ENCODE measurements around the gene TMEM151B. TPM values are rescaled to one million over a fixed set of nuclear protein-coding genes. Genes with fewer than 3 reads are reported as not detected.

The TMEM151B gene
- total and polyA plus RNA-seq, 2 of the 13 experiments (the other 11 are each of a cell fraction or from before 2014, with no cell fraction given): not detected

DNA sequence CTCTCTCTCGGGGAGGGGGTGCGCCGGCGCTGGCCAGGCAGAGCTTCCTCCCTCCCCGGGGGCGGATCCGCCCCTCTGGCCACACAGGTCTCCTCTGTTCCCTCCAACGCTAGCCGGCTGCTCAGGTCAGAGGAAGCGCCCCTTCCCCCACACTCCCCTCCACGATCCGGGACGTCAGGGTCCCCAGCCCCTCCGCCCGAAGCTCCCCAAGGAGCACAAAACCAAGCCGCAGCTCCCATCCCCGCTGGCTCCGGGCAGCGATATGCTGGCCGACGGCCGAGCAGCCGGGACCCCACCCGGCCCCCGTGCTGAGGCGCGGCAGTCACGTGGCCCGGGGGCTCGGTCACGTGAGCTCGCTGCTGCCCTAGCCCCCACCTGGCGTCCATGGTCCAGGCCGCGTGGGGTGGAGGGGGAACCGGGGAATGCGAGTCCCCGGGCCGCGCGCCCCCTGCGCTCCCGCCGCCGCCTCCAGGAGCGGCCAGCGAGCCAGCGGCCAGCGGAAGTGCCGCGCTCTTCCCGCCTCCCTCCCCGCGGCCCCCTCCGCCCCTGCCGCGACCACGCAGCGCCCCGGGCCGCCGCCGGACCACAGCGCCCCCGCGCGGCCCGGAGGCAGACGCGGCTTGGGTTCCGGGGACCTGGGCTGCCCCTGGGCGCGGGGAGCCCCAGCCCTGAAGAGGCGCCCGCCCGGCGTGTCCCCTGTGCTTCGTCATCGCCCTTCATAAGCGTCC lies 13.1 kb upstream of the TMEM151B start, which contains the start of gene SLC35B2 (continued):
- TF ChIP-seq, protein P1, sequence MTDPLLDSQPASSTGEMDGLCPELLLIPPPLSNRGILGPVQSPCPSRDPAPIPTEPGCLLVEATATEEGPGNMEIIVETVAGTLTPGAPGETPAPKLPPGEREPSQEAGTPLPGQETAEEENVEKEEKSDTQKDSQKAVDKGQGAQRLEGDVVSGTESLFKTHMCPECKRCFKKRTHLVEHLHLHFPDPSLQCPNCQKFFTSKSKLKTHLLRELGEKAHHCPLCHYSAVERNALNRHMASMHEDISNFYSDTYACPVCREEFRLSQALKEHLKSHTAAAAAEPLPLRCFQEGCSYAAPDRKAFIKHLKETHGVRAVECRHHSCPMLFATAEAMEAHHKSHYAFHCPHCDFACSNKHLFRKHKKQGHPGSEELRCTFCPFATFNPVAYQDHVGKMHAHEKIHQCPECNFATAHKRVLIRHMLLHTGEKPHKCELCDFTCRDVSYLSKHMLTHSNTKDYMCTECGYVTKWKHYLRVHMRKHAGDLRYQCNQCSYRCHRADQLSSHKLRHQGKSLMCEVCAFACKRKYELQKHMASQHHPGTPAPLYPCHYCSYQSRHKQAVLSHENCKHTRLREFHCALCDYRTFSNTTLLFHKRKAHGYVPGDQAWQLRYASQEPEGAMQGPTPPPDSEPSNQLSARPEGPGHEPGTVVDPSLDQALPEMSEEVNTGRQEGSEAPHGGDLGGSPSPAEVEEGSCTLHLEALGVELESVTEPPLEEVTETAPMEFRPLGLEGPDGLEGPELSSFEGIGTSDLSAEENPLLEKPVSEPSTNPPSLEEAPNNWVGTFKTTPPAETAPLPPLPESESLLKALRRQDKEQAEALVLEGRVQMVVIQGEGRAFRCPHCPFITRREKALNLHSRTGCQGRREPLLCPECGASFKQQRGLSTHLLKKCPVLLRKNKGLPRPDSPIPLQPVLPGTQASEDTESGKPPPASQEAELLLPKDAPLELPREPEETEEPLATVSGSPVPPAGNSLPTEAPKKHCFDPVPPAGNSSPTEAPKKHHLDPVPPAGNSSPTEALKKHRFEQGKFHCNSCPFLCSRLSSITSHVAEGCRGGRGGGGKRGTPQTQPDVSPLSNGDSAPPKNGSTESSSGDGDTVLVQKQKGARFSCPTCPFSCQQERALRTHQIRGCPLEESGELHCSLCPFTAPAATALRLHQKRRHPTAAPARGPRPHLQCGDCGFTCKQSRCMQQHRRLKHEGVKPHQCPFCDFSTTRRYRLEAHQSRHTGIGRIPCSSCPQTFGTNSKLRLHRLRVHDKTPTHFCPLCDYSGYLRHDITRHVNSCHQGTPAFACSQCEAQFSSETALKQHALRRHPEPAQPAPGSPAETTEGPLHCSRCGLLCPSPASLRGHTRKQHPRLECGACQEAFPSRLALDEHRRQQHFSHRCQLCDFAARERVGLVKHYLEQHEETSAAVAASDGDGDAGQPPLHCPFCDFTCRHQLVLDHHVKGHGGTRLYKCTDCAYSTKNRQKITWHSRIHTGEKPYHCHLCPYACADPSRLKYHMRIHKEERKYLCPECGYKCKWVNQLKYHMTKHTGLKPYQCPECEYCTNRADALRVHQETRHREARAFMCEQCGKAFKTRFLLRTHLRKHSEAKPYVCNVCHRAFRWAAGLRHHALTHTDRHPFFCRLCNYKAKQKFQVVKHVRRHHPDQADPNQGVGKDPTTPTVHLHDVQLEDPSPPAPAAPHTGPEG (CRISPR knock-in tag; IDR thresholded peaks at IDR 0.05): peak; percentile 69; the same call in 1 of the 2 replicates
- TF ChIP-seq MTF2 (CRISPR knock-in tag; IDR thresholded peaks at IDR 0.05; ENCODE audit: borderline replicate concordance): peak; percentile 97; the same call in 1 of the 2 replicates
- TF ChIP-seq ZNF563 (CRISPR knock-in tag; IDR thresholded peaks at IDR 0.05): peak; percentile 89; the same call in 1 of the 2 replicates
- peak; percentile 37; the same call in 1 of the 3 replicates for TF ChIP-seq MXI1 (IDR thresholded peaks at IDR 0.05; ENCODE audit: borderline replicate concordance, low read depth, low read length)
- 0 out of 2 replicates have a peak, but pooled peaks have one; percentile 37 for TF ChIP-seq MIXL1 (CRISPR knock-in tag; IDR thresholded peaks at IDR 0.05)
- TF ChIP-seq HNRNPLL (IDR thresholded peaks at IDR 0.05; ENCODE audit: low read depth, low read length, poor library complexity, severe bottlenecking): peak; percentile 60
- TF ChIP-seq KDM4B (CRISPR knock-in tag; IDR thresholded peaks at IDR 0.05): 0 out of 2 replicates have a peak, but pooled peaks have one; percentile 92
- TF ChIP-seq GFI1 (CRISPR knock-in tag; IDR thresholded peaks at IDR 0.05; ENCODE audit: borderline replicate concordance): peak; percentile 86
- peak; percentile 95 for TF ChIP-seq ASH2L (IDR thresholded peaks at IDR 0.05; ENCODE audit: insufficient read length, low read depth, low read length)
- TF ChIP-seq NCOA1 (CRISPR knock-in tag; IDR thresholded peaks at IDR 0.05): peak; percentile 94
- TF ChIP-seq ZEB1 (IDR thresholded peaks at IDR 0.05; ENCODE audit: insufficient replicate concordance, low read depth): peak; percentile 85
- TF ChIP-seq ZNF143 (CRISPR knock-in tag; IDR thresholded peaks at IDR 0.05): no peak
- peak; percentile 72 for TF ChIP-seq HDAC2 (CRISPR knock-in tag; IDR thresholded peaks at IDR 0.05)
- TF ChIP-seq, protein P2, sequence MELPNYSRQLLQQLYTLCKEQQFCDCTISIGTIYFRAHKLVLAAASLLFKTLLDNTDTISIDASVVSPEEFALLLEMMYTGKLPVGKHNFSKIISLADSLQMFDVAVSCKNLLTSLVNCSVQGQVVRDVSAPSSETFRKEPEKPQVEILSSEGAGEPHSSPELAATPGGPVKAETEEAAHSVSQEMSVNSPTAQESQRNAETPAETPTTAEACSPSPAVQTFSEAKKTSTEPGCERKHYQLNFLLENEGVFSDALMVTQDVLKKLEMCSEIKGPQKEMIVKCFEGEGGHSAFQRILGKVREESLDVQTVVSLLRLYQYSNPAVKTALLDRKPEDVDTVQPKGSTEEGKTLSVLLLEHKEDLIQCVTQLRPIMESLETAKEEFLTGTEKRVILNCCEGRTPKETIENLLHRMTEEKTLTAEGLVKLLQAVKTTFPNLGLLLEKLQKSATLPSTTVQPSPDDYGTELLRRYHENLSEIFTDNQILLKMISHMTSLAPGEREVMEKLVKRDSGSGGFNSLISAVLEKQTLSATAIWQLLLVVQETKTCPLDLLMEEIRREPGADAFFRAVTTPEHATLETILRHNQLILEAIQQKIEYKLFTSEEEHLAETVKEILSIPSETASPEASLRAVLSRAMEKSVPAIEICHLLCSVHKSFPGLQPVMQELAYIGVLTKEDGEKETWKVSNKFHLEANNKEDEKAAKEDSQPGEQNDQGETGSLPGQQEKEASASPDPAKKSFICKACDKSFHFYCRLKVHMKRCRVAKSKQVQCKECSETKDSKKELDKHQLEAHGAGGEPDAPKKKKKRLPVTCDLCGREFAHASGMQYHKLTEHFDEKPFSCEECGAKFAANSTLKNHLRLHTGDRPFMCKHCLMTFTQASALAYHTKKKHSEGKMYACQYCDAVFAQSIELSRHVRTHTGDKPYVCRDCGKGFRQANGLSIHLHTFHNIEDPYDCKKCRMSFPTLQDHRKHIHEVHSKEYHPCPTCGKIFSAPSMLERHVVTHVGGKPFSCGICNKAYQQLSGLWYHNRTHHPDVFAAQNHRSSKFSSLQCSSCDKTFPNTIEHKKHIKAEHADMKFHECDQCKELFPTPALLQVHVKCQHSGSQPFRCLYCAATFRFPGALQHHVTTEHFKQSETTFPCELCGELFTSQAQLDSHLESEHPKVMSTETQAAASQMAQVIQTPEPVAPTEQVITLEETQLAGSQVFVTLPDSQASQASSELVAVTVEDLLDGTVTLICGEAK (IDR thresholded peaks at IDR 0.05): no peak
- TF ChIP-seq, protein P2 (CRISPR knock-in tag; IDR thresholded peaks at IDR 0.05): peak; percentile 40; the same call in 1 of the 2 replicates

Measured in HepG2 (cell line).